ENCODE results near the gene PRPS1. TPM values are rescaled to one million over a fixed set of nuclear protein-coding genes. Genes with fewer than 3 reads are reported as not detected.

PRPS1 gene
- total RNA-seq, 3 donors from 2014 or later, result 19.3 to 24.9 (median 20.8) TPM

GRCh38 chrX:107597264-107597663 is 31.0 kb upstream of the PRPS1 start:
- Histone ChIP-seq H3K27me3 (peaks cover 0 to 48% of the 10 kb centered on the region in 2 donors), H3K9me3 (no peaks in the 10 kb centered on the region), H3K4me3 (no peak overlapping the region), H3K4me1 (no peaks in the 10 kb centered on the region), H3K27ac (no peak overlapping the region), H3K36me3 (no peaks in the 10 kb centered on the region)
- no peak for TF ChIP-seq POLR2AphosphoS5 (IDR thresholded peaks at IDR 0.05)
- no peak for TF ChIP-seq POLR2A (IDR thresholded peaks at IDR 0.05)
- TF ChIP-seq, protein P1, sequence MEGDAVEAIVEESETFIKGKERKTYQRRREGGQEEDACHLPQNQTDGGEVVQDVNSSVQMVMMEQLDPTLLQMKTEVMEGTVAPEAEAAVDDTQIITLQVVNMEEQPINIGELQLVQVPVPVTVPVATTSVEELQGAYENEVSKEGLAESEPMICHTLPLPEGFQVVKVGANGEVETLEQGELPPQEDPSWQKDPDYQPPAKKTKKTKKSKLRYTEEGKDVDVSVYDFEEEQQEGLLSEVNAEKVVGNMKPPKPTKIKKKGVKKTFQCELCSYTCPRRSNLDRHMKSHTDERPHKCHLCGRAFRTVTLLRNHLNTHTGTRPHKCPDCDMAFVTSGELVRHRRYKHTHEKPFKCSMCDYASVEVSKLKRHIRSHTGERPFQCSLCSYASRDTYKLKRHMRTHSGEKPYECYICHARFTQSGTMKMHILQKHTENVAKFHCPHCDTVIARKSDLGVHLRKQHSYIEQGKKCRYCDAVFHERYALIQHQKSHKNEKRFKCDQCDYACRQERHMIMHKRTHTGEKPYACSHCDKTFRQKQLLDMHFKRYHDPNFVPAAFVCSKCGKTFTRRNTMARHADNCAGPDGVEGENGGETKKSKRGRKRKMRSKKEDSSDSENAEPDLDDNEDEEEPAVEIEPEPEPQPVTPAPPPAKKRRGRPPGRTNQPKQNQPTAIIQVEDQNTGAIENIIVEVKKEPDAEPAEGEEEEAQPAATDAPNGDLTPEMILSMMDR (IDR thresholded peaks at IDR 0.05), result no peak
- intact Hi-C loops (cut with DNase I; ENCODE audit: low total_unique reads), result no loop called here
- DNase-seq (ENCODE audit: low spot score in 2 of 2), result no peak

DNA sequence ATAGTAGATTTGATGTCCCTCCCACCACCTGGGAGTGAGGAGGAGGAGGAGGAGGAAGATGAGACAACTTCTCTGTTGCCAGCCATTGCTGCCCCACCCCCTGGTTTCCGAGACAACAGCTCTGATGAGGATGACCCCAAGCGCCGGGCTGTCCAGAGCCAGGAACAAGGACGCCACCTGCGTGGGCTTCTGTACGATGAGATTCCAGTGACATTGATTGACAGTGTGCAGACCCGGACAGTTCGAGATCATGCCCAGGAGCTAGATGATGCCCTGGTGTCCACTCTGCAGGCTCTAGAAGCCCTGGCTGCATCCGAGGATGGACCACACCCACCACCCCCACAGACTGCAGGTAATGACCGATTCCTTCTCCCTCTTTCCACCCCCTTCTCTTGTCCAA is 30.5 kb upstream of the PRPS1 start:
- peaks cover 0 to 52% of the 10 kb centered on the region in 2 donors for H3K27me3 ChIP-seq
- no peak overlapping the region for H3K27ac ChIP-seq
- H3K9me3 ChIP-seq, result no peaks in the 10 kb centered on the region
- no peaks in the 10 kb centered on the region for H3K36me3 ChIP-seq
- no peak overlapping the region for H3K4me3 ChIP-seq
- H3K4me1 ChIP-seq, result no peaks in the 10 kb centered on the region
- no peak for TF ChIP-seq POLR2AphosphoS5 (IDR thresholded peaks at IDR 0.05)
- TF ChIP-seq, protein P1 (IDR thresholded peaks at IDR 0.05), result no peak
- TF ChIP-seq POLR2A (IDR thresholded peaks at IDR 0.05), result no peak
- intact Hi-C loops (cut with DNase I; ENCODE audit: low total_unique reads), result no loop called here
- DNase-seq (ENCODE audit: low spot score in 2 of 2), result no peak

- H3K36me3 ChIP-seq, result no peaks in the 10 kb centered on the region
- TF ChIP-seq POLR2A (IDR thresholded peaks at IDR 0.05) (no peak), POLR2AphosphoS5 (IDR thresholded peaks at IDR 0.05) (no peak)
- TF ChIP-seq, protein P1 (IDR thresholded peaks at IDR 0.05), result no peak
- H3K4me1 ChIP-seq, result no peaks in the 10 kb centered on the region
- H3K27me3 ChIP-seq, result peaks cover 0 to 59% of the 10 kb centered on the region in 2 donors
- H3K4me3 ChIP-seq, result no peak overlapping the region
- H3K9me3 ChIP-seq, result no peaks in the 10 kb centered on the region
- DNase-seq (ENCODE audit: low spot score in 2 of 2), result no peak
- intact Hi-C loops (cut with DNase I; ENCODE audit: low total_unique reads), result no loop called here
- H3K27ac ChIP-seq, result no peak overlapping the region
Observed at GRCh38 chrX:107599450-107599861, 28.9 kb upstream of the PRPS1 start.

GRCh38 chrX:107600366-107600765 is 27.9 kb upstream of the PRPS1 start:
- H3K27me3 ChIP-seq, result peaks cover 0 to 68% of the 10 kb centered on the region in 2 donors
- TF ChIP-seq, protein P1 (IDR thresholded peaks at IDR 0.05), result no peak
- TF ChIP-seq POLR2A (IDR thresholded peaks at IDR 0.05) (no peak), POLR2AphosphoS5 (IDR thresholded peaks at IDR 0.05) (no peak)
- H3K36me3 ChIP-seq, result no peaks in the 10 kb centered on the region
- H3K9me3 ChIP-seq, result no peaks in the 10 kb centered on the region
- intact Hi-C loops (cut with DNase I; ENCODE audit: low total_unique reads), result no loop called here
- H3K4me1 ChIP-seq, result no peaks in the 10 kb centered on the region
- DNase-seq (ENCODE audit: low spot score in 2 of 2), result no peak
- no peak overlapping the region for H3K4me3 ChIP-seq
- no peak overlapping the region for H3K27ac ChIP-seq

- Histone ChIP-seq H3K9me3 (no peaks in the 10 kb centered on the region), H3K36me3 (no peaks in the 10 kb centered on the region), H3K4me1 (no peaks in the 10 kb centered on the region), H3K4me3 (no peak overlapping the region), H3K27ac (no peak overlapping the region), H3K27me3 (peaks cover 0 to 72% of the 10 kb centered on the region in 2 donors)
- intact Hi-C loops (cut with DNase I; ENCODE audit: low total_unique reads), result no loop called here
- TF ChIP-seq POLR2A (IDR thresholded peaks at IDR 0.05), result no peak
- TF ChIP-seq, protein P1 (IDR thresholded peaks at IDR 0.05), result no peak
- no peak for TF ChIP-seq POLR2AphosphoS5 (IDR thresholded peaks at IDR 0.05)
- no peak for DNase-seq (ENCODE audit: low spot score in 2 of 2)
Observed at GRCh38 chrX:107601326-107601725, 27.0 kb upstream of the PRPS1 start.

Data from breast epithelium (tissue), 4 donors.